ENCODE measurements around the gene OLIG1. TPM values are rescaled to one million over a fixed set of nuclear protein-coding genes. Genes with fewer than 3 reads are reported as not detected.

Gene OLIG1
- total RNA-seq, 1 donor from 2014 or later, result not detected

GRCh38 chr21:33055991-33056390 is 13.9 kb upstream of the OLIG1 start:
- no peak for TF ChIP-seq CTCF (IDR thresholded peaks at IDR 0.05)
- H3K4me3 Mint-ChIP-seq (ENCODE audit: unreplicated experiment), result no peak overlapping the region
- no peaks in the 10 kb centered on the region for H3K4me1 Mint-ChIP-seq (ENCODE audit: low read depth)
- no peak for DNase-seq (ENCODE audit: low spot score)
- H3K36me3 Mint-ChIP-seq (ENCODE audit: low read depth), result no peaks in the 10 kb centered on the region
- no peaks in the 10 kb centered on the region for H3K9me3 Mint-ChIP-seq (ENCODE audit: low read depth)
- peaks cover 52% of the 10 kb centered on the region for H3K27me3 Mint-ChIP-seq (ENCODE audit: low read depth)
- H3K27ac Mint-ChIP-seq (ENCODE audit: unreplicated experiment), result no peak overlapping the region

DNA sequence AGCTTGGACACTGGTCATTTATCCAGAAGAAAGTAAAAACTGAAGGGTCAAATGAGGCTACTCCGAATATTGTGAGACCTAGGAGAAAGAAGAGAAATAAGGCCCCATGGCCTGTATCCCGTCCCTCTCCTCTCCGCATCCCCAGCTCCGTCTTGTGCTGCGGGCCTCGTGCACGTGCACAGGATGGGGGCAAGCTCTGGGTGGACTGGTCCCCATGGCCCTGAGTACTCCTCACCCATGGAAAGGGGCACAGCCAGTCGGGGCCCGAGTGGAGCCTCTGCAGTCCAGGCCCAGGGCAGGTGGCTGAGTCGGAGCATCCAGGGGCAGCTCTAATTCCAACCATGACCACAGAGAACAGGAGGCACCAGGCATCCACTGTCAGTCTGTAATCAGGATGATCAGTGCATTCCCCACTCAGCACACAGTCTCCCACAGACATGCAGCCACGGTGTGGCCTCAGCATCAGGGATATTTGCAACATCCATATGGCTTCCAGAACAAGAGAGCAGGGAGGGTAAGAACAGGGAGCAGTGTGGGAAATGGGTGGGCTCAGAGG is 12.5 kb upstream of the OLIG1 start:
- Mint-ChIP-seq H3K4me3 (ENCODE audit: unreplicated experiment) (no peak overlapping the region), H3K4me1 (ENCODE audit: low read depth) (no peaks in the 10 kb centered on the region), H3K36me3 (ENCODE audit: low read depth) (no peaks in the 10 kb centered on the region), H3K27me3 (ENCODE audit: low read depth) (peaks cover 56% of the 10 kb centered on the region), H3K9me3 (ENCODE audit: low read depth) (no peaks in the 10 kb centered on the region), H3K27ac (ENCODE audit: unreplicated experiment) (no peak overlapping the region)
- no peak for DNase-seq (ENCODE audit: low spot score)
- no peak for TF ChIP-seq CTCF (IDR thresholded peaks at IDR 0.05)

GRCh38 chr21:33058527-33058926 is 11.4 kb upstream of the OLIG1 start:
- Mint-ChIP-seq H3K9me3 (ENCODE audit: low read depth) (no peaks in the 10 kb centered on the region), H3K36me3 (ENCODE audit: low read depth) (no peaks in the 10 kb centered on the region), H3K27ac (ENCODE audit: unreplicated experiment) (no peak overlapping the region), H3K4me1 (ENCODE audit: low read depth) (no peaks in the 10 kb centered on the region), H3K27me3 (ENCODE audit: low read depth) (peaks cover 60% of the 10 kb centered on the region), H3K4me3 (ENCODE audit: unreplicated experiment) (no peak overlapping the region)
- no peak for TF ChIP-seq CTCF (IDR thresholded peaks at IDR 0.05)
- DNase-seq (ENCODE audit: low spot score), result no peak

DNA sequence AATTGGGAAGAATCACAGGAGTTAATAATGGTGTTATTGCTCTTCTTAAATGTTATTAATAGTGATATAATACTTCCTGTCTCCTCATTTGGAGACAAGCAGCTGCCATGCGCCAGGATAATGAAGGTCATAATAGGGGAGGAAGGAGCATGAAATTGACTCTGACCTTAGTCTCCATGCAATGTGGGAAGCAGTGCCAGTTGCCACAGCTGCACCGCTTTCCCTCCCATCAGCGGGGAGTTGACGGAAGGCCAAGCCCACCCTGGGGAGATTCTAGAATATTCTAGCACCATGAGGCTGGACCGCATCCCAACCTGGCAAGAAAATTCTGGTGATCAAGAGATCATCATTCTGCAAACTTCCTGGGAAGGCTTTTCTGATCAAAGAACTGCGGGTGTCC is 11.0 kb upstream of the OLIG1 start:
- peaks cover 62% of the 10 kb centered on the region for H3K27me3 Mint-ChIP-seq (ENCODE audit: low read depth)
- DNase-seq (ENCODE audit: low spot score), result no peak
- no peaks in the 10 kb centered on the region for H3K9me3 Mint-ChIP-seq (ENCODE audit: low read depth)
- no peaks in the 10 kb centered on the region for H3K36me3 Mint-ChIP-seq (ENCODE audit: low read depth)
- TF ChIP-seq CTCF (IDR thresholded peaks at IDR 0.05), result no peak
- no peak overlapping the region for H3K4me3 Mint-ChIP-seq (ENCODE audit: unreplicated experiment)
- H3K27ac Mint-ChIP-seq (ENCODE audit: unreplicated experiment), result no peak overlapping the region
- H3K4me1 Mint-ChIP-seq (ENCODE audit: low read depth), result no peaks in the 10 kb centered on the region

- Mint-ChIP-seq H3K4me3 (ENCODE audit: unreplicated experiment) (no peak overlapping the region), H3K9me3 (ENCODE audit: low read depth) (no peaks in the 10 kb centered on the region), H3K36me3 (ENCODE audit: low read depth) (no peaks in the 10 kb centered on the region), H3K27me3 (ENCODE audit: low read depth) (peaks cover 67% of the 10 kb centered on the region), H3K27ac (ENCODE audit: unreplicated experiment) (no peak overlapping the region), H3K4me1 (ENCODE audit: low read depth) (no peaks in the 10 kb centered on the region)
- no peak for TF ChIP-seq CTCF (IDR thresholded peaks at IDR 0.05)
- DNase-seq (ENCODE audit: low spot score), result no peak
These were observed 10.5 kb upstream of the OLIG1 start for GRCh38 chr21:33059380-33059841.

All from chondrocyte (in vitro differentiated cells).